Body of pancreas (tissue), 4 donors: ENCODE results near the gene NECAP2. TPM values are rescaled to one million over a fixed set of nuclear protein-coding genes. Genes with fewer than 3 reads are reported as not detected.
A peak's percentile ranks its signal among the peaks of the same experiment; 100 is the strongest.
"Not testable (repeated sequence)": the region's sequence is repeated elsewhere in the genome, so short reads cannot be mapped to it uniquely, and the experiment has no call there.

Source experiments
- ATAC-seq: fragments of 150-250 bp; one replicate; pipeline ENCODE4 v1.9.1; 2016
- DNase-seq, 4 donors: peaks; one replicate each; pipeline ENCODE4 v3.0.0-alpha.2; 2019
- H3K27ac ChIP-seq, 4 donors: fragments of 200-600 bp; sonication (generic); 1 replicate in 3 of 4; 2 replicates in 1 of 4; pipeline versions ENCODE4 v1.5.1 to v1.6.1; 2016 to 2019; ENCODE audit warnings: mild to moderate bottlenecking in 1 of 4, mixed read lengths in 1 of 4, moderate library complexity in 1 of 4
- H3K27me3 ChIP-seq, 2 donors: fragments of 200-600 bp; sonication (generic); one replicate each; pipeline ENCODE4 v1.6.0; 2016; ENCODE audit warnings: mild to moderate bottlenecking in 1 of 2
- H3K36me3 ChIP-seq, 2 donors: fragments of 200-600 bp; sonication (generic); replicated peaks in 1 of 2; 2 replicates each; pipeline ENCODE4 v1.5.1; 2016; ENCODE audit warnings: low read depth in 2 of 2; ENCODE audit not compliant: insufficient read depth in 1 of 2
- H3K4me1 ChIP-seq: fragments of 200-600 bp; sonication (generic); one replicate; pipeline ENCODE4 v1.6.0; 2016
- H3K4me3 ChIP-seq, 2 donors: fragments of 200-600 bp; sonication (generic); 1 replicate in 1 of 2; 2 replicates in 1 of 2; pipeline ENCODE4 v1.5.1; 2016 to 2019
- H3K9me3 ChIP-seq, 3 donors: fragments of 200-600 bp; sonication (generic); 1 replicate in 2 of 3; 2 replicates in 1 of 3; pipeline ENCODE4 v1.5.1; 2016
- CTCF ChIP-seq, 7 experiments: fragments of 450-650 bp in 4 of 7; fragments of 200-600 bp in 3 of 7; sonication (generic) in 3 of 7; IDR thresholded peaks; one replicate each; pipeline ENCODE4 v1.5.1; 2016 to 2019; ENCODE audit warnings: antibody characterized with exemption in 7 of 7
- POLR2A ChIP-seq, 3 donors: fragments of 450-650 bp; IDR thresholded peaks; one replicate each; pipeline ENCODE4 v1.6.1; 2016; ENCODE audit warnings: antibody characterized with exemption in 3 of 3, mild to moderate bottlenecking in 2 of 3
- WGBS, 2 donors: methylation state at CpG; one replicate each; pipeline ENCODE4 v1.1.5; 2017; 5-methylcytosine and 5-hydroxymethylcytosine counted together
- intact Hi-C: fragments of 100-400 bp; cut with DNase I; formaldehyde crosslinking; loops from one replicate; pipeline ENCODE4 v1.15.1; 2023
- total RNA-seq, 2 donors: library from RNA; depleted of rRNA; stranded (reverse); fragments of >200 nt; gene quantifications; one replicate each; pipeline ENCODE4 v1.1.0, GENCODE V29; 2016

The NECAP2 gene
- total RNA-seq, 2 donors from 2014 or later = 28.3 to 31.9 TPM

DNA sequence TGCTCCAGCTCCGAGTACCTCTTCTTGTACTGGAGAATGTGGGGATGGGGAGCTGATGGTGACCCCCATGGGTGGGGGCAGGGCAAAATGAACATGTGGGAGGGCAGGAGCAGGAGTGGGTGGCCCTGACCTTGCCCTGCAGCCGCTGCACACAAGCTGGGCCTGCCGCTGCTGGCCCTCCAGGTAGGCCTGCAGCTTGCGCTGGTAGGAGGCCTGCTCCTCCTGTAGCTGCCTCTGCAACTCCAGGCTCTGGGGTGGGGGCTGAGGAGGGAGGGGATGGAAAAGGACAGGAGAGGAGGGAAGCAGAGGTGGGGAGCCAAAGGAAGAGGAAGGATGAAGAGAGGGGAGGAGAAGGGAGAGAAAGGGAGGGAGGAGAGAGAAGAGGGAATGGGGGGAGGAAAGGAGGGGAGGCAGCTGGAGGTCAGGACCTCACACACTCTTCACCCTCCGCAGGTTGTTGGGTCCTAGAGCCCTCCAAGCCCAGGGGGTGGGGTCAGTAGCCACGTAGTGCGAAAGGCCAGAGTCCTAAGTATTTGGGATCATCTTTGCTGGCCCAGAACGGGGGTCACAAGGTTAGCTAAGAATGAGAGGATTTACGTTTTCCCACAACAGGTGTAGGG, 50.6 kb downstream of the NECAP2 start:
- H3K36me3 ChIP-seq = no peaks in the 10 kb centered on the region
- intact Hi-C loops = no loop called here
- DNase-seq (no peak), ATAC-seq (no peak)
- H3K27ac ChIP-seq = no peak overlapping the region
- no peaks in the 10 kb centered on the region for H3K4me1 ChIP-seq
- WGBS, 2 donors = 84 to 86% methylated on average over 6 to 9 of the region's 9 CpGs
- H3K27me3 ChIP-seq = no peaks in the 10 kb centered on the region
- no peaks in the 10 kb centered on the region for H3K9me3 ChIP-seq
- TF ChIP-seq CTCF (IDR thresholded peaks at IDR 0.05) (no peak), POLR2A (IDR thresholded peaks at IDR 0.05) (no peak)
- H3K4me3 ChIP-seq = no peak overlapping the region

DNA sequence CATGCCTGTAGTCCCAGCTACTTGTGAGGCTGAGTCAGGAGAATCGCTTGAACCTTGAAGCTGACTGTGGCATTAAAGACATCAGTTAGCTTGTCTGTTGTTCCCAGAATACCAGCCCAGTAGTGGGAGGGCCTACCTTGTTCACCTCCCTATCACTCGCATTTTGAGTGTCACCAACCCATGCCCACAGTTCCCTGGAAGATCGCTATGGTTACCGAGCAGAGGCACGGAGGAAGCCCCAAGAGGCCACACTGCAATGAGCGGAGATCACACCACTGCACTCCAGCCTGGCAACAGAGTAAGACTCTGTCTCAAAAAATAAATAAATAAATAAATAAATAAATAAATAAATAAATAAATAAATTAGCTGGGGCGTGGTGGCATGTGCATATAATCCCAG, 52.4 kb downstream of the NECAP2 start:
- intact Hi-C loops, H3K27me3 ChIP-seq, ATAC-seq, H3K27ac ChIP-seq, H3K36me3 ChIP-seq, H3K4me1 ChIP-seq, DNase-seq, H3K4me3 ChIP-seq, H3K9me3 ChIP-seq: not testable (repeated sequence)
- 87 to 90% methylated on average over 6 to 7 of the region's 7 CpGs for WGBS, 2 donors

GRCh38 chr1:16493731-16494130, 53.2 kb downstream of the NECAP2 start:
- H3K36me3 ChIP-seq, DNase-seq, H3K4me3 ChIP-seq, H3K9me3 ChIP-seq, H3K27ac ChIP-seq, H3K27me3 ChIP-seq, intact Hi-C loops, H3K4me1 ChIP-seq, ATAC-seq: not testable (repeated sequence)
- 82 to 87% methylated on average over 9 of the region's 9 CpGs for WGBS, 2 donors

DNA sequence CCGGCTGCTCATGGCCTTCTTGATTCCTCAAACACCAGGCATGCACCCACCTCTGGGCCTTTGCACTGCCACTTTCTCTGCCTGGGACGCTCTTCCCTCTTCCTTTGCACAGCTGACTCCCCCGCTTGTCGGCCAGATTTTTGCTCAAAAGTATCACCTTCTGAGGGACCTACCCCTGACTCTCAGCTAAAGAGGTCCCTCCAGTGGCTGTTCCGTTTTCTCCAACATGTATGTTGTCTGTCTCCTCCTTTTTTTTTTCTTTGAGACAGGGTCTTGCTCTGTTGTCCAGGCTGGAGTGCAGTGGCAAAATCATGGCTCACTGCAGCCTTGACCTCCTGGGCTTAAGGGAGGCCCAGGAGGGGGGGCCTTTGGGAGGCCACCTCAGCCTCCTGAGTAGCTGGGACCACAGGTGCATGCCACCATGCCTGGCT, 57.0 kb downstream of the NECAP2 start:
- WGBS, 2 donors = 92 to 94% methylated on average over 5 of the region's 5 CpGs
- H3K4me3 ChIP-seq, DNase-seq, H3K27ac ChIP-seq, ATAC-seq, H3K9me3 ChIP-seq, intact Hi-C loops, H3K27me3 ChIP-seq, H3K36me3 ChIP-seq, H3K4me1 ChIP-seq: not testable (repeated sequence)

DNA sequence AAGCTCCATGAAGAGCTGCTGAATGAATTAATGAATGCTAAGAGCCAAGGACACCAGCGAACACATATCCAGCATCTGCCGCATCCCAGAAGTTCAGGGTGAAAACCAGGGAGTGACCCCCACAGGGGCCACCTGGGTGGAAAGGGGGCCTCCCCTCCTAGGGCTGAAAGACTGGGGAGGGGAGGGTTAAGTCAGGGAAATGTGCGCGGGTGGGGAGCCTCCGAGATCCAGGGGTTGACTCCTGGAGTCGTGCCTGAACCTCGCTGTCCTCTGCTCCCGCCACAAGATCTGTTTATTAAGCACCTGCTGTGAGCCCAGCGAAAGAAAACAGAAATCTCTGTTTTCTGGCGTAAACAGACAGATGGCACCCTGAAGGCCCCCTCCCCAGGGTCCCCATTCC, 57.5 kb downstream of the NECAP2 start:
- ATAC-seq, H3K9me3 ChIP-seq, DNase-seq, H3K4me1 ChIP-seq, intact Hi-C loops, H3K36me3 ChIP-seq, H3K27me3 ChIP-seq: not testable (repeated sequence)
- peak overlapping the region in 2 of 4 donors; percentile 65 to 80 for H3K27ac ChIP-seq
- H3K4me3 ChIP-seq = peak overlapping the region in 1 of 2 donors; percentile 35
- 29% methylated on average over 10 of the region's 10 CpGs; no CpG with 5 or more reads in 1 of the 2 donors for WGBS, 2 donors

GRCh38 chr1:16498573-16499413, 58.3 kb downstream of the NECAP2 start:
- Histone ChIP-seq H3K4me1 (peaks cover 9% of the 10 kb centered on the region), H3K27ac (peak overlapping the region; percentile 58 to 80 (median 72)), H3K4me3 (peak overlapping the region; percentile 27 to 58), H3K27me3 (no peaks in the 10 kb centered on the region), H3K9me3 (no peaks in the 10 kb centered on the region), H3K36me3 (no peaks in the 10 kb centered on the region)
- peak in 2 of 3 donors; percentile 33 to 40 for TF ChIP-seq POLR2A (IDR thresholded peaks at IDR 0.05)
- TF ChIP-seq CTCF (IDR thresholded peaks at IDR 0.05) = peak in 1 of 7 experiments; percentile 51
- intact Hi-C loops = no loop called here
- ATAC-seq = peak; percentile 91
- DNase-seq = peak; percentile 90 to 95 (median 92)
- 0% methylated on average over 2 to 84 of the region's 108 CpGs for WGBS, 2 donors

- H3K36me3 ChIP-seq, H3K27me3 ChIP-seq, intact Hi-C loops, H3K27ac ChIP-seq, H3K4me1 ChIP-seq, H3K9me3 ChIP-seq, H3K4me3 ChIP-seq, DNase-seq, ATAC-seq: not testable (repeated sequence)
- WGBS, 2 donors = 80 to 83% methylated on average over 11 of the region's 11 CpGs
These were observed 59.9 kb downstream of the NECAP2 start for GRCh38 chr1:16500466-16500865.

DNA sequence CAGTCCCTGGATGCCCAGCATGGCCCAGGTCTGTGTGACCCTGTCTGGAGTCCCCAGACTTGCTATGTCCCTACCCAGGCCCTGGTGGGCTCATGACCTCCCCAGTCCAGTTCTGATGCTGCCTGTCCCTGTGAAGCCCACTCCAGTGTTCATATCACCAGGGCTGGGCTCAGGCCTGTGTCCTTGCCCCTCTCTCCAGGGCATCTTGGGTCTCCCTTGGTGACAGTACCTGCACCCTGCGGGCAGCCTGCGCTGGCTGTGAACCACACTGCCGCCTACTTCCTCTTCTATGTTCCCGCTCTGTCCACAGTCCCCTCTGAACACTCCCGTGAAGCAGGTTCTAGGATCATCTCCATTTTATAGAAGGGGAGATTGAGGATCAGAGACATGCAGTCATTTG, 60.5 kb downstream of the NECAP2 start:
- ATAC-seq, H3K4me1 ChIP-seq, H3K27ac ChIP-seq, H3K9me3 ChIP-seq, H3K36me3 ChIP-seq, H3K27me3 ChIP-seq, H3K4me3 ChIP-seq, DNase-seq, intact Hi-C loops: not testable (repeated sequence)
- WGBS, 2 donors = 88 to 90% methylated on average over 5 of the region's 5 CpGs

GRCh38 chr1:16501446-16501845, 60.9 kb downstream of the NECAP2 start:
- intact Hi-C loops, H3K4me3 ChIP-seq, H3K4me1 ChIP-seq, DNase-seq, H3K36me3 ChIP-seq, H3K27ac ChIP-seq, H3K27me3 ChIP-seq, ATAC-seq, H3K9me3 ChIP-seq: not testable (repeated sequence)
- 50 to 78% methylated on average over 3 to 6 of the region's 8 CpGs for WGBS, 2 donors
